Measurements from ENCODE around the gene DAPK2.

DAPK2 gene

GRCh38 chr15:63860555-63860954 lies 185.7 kb downstream of the DAPK2 start:
- Histone ChIP-seq H3K4me3 (ENCODE audit: low read length in 2 of 2) (no peak overlapping the region), H3K4me1 (ENCODE audit: control insufficient read depth in 2 of 2, insufficient read depth in 2 of 2, low read length in 2 of 2) (no peaks in the 10 kb centered on the region), H3K36me3 (ENCODE audit: control insufficient read depth in 2 of 2, insufficient read depth in 2 of 2, low read length in 2 of 2) (no peaks in the 10 kb centered on the region), H3K27ac (ENCODE audit: low read depth in 2 of 2, low read length in 2 of 2) (no peak overlapping the region), H3K9me3 (ENCODE audit: control insufficient read depth in 2 of 2, low read length in 2 of 2) (no peaks in the 10 kb centered on the region), H3K9ac (ENCODE audit: low read depth in 1 of 2, low read length in 2 of 2) (no peak overlapping the region), H3K27me3 (ENCODE audit: control insufficient read depth in 2 of 2, insufficient read depth in 2 of 2, low read length in 2 of 2) (no peaks in the 10 kb centered on the region)

DNA sequence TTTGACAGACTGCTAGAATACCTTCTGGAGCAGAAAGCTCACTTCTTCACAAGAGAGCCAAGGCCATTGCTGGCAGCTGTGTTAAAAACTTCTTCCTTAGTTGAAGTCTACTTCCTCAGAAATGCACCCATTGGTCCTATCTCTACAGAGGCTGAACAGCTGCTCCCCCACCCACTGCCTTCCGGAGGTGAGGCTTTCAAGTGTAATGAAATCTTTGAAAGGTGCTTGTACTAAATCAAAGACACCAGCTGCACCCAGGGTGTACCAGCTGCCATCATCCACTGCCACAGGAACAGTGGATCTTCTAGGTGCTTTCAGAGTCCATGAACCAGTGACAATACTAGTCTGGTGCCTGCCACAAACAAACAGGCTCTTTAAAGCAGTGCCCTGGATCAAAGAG lies 186.1 kb downstream of the DAPK2 start:
- no peak overlapping the region for H3K27ac ChIP-seq (ENCODE audit: low read depth in 2 of 2, low read length in 2 of 2)
- no peaks in the 10 kb centered on the region for H3K27me3 ChIP-seq (ENCODE audit: control insufficient read depth in 2 of 2, insufficient read depth in 2 of 2, low read length in 2 of 2)
- H3K9me3 ChIP-seq (ENCODE audit: control insufficient read depth in 2 of 2, low read length in 2 of 2) = no peaks in the 10 kb centered on the region
- H3K4me1 ChIP-seq (ENCODE audit: control insufficient read depth in 2 of 2, insufficient read depth in 2 of 2, low read length in 2 of 2) = no peaks in the 10 kb centered on the region
- no peaks in the 10 kb centered on the region for H3K36me3 ChIP-seq (ENCODE audit: control insufficient read depth in 2 of 2, insufficient read depth in 2 of 2, low read length in 2 of 2)
- no peak overlapping the region for H3K9ac ChIP-seq (ENCODE audit: low read depth in 1 of 2, low read length in 2 of 2)
- H3K4me3 ChIP-seq (ENCODE audit: low read length in 2 of 2) = no peak overlapping the region

- no peak overlapping the region for H3K9ac ChIP-seq (ENCODE audit: low read depth in 1 of 2, low read length in 2 of 2)
- H3K9me3 ChIP-seq (ENCODE audit: control insufficient read depth in 2 of 2, low read length in 2 of 2) = no peaks in the 10 kb centered on the region
- H3K36me3 ChIP-seq (ENCODE audit: control insufficient read depth in 2 of 2, insufficient read depth in 2 of 2, low read length in 2 of 2) = no peaks in the 10 kb centered on the region
- no peak overlapping the region for H3K27ac ChIP-seq (ENCODE audit: low read depth in 2 of 2, low read length in 2 of 2)
- no peaks in the 10 kb centered on the region for H3K27me3 ChIP-seq (ENCODE audit: control insufficient read depth in 2 of 2, insufficient read depth in 2 of 2, low read length in 2 of 2)
- H3K4me3 ChIP-seq (ENCODE audit: low read length in 2 of 2) = no peak overlapping the region
- no peaks in the 10 kb centered on the region for H3K4me1 ChIP-seq (ENCODE audit: control insufficient read depth in 2 of 2, insufficient read depth in 2 of 2, low read length in 2 of 2)
Observed at GRCh38 chr15:63858881-63859280, 187.4 kb downstream of the DAPK2 start.

- no peaks in the 10 kb centered on the region for H3K36me3 ChIP-seq (ENCODE audit: control insufficient read depth in 2 of 2, insufficient read depth in 2 of 2, low read length in 2 of 2)
- no peaks in the 10 kb centered on the region for H3K4me1 ChIP-seq (ENCODE audit: control insufficient read depth in 2 of 2, insufficient read depth in 2 of 2, low read length in 2 of 2)
- no peak overlapping the region for H3K4me3 ChIP-seq (ENCODE audit: low read length in 2 of 2)
- H3K27me3 ChIP-seq (ENCODE audit: control insufficient read depth in 2 of 2, insufficient read depth in 2 of 2, low read length in 2 of 2) = no peaks in the 10 kb centered on the region
- H3K9ac ChIP-seq (ENCODE audit: low read depth in 1 of 2, low read length in 2 of 2) = no peak overlapping the region
- H3K9me3 ChIP-seq (ENCODE audit: control insufficient read depth in 2 of 2, low read length in 2 of 2) = no peaks in the 10 kb centered on the region
- no peak overlapping the region for H3K27ac ChIP-seq (ENCODE audit: low read depth in 2 of 2, low read length in 2 of 2)
Observed at GRCh38 chr15:63858448-63858847, 187.8 kb downstream of the DAPK2 start.

DNA sequence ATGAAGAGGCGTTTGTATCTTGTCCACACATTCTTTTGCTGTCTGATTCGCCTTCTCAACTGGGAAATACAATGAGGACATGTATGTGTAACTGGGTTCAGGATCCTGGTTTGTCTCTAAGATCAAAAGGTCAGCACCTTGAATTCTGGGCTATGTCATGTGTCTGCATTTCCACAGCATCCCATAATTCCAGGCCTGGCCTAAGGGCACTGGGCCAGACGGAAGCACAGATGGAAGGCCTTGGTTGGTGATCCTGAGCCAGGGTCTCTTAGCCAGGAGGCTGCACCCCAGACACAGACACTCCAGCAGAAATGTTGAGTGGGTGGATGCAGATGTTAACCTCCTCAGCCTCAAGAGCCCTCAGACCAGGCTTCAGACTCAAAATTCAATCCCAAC lies 188.8 kb downstream of the DAPK2 start:
- Histone ChIP-seq H3K9me3 (ENCODE audit: control insufficient read depth in 2 of 2, low read length in 2 of 2) (no peaks in the 10 kb centered on the region), H3K9ac (ENCODE audit: low read depth in 1 of 2, low read length in 2 of 2) (no peak overlapping the region), H3K4me3 (ENCODE audit: low read length in 2 of 2) (no peak overlapping the region), H3K36me3 (ENCODE audit: control insufficient read depth in 2 of 2, insufficient read depth in 2 of 2, low read length in 2 of 2) (no peaks in the 10 kb centered on the region), H3K27me3 (ENCODE audit: control insufficient read depth in 2 of 2, insufficient read depth in 2 of 2, low read length in 2 of 2) (no peaks in the 10 kb centered on the region), H3K27ac (ENCODE audit: low read depth in 2 of 2, low read length in 2 of 2) (no peak overlapping the region), H3K4me1 (ENCODE audit: control insufficient read depth in 2 of 2, insufficient read depth in 2 of 2, low read length in 2 of 2) (no peaks in the 10 kb centered on the region)

All from mucosa of rectum (tissue), 2 donors.